ENCODE data around the gene FLII. TPM values are rescaled to one million over a fixed set of nuclear protein-coding genes. Genes with fewer than 3 reads are reported as not detected.

Gene FLII
- total and polyA plus RNA-seq, 2 donors (not counting 3 experiments of a cell fraction or from before 2014, with no cell fraction given): 397 to 582 TPM

DNA sequence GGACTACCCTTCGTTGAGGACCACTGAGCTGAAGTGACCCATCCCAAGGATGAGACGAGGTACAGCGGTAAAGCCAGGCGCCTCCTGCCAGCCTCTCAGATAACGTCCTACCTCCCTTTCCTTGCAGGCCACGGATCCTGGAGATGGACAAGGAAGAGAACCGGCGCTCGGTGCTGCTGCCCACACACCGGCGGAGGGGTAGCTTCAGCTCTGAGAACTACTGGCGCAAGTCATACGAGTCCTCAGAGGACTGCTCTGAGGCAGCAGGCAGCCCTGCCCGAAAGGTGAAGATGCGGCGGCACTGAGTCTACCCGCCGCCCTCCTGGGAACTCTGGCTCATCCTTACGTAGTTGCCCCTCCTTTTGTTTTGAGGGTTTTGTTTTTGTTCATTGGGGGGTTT lies 50.4 kb downstream of the FLII start:
- DNase-seq (ENCODE audit: low read depth, low spot score): no peak
- Histone ChIP-seq H3K27ac (ENCODE audit: insufficient read depth, low read depth, low read length) (no peak overlapping the region), H3K79me2 (ENCODE audit: control insufficient read depth, insufficient read depth, low read length) (peaks cover 18% of the 10 kb centered on the region), H3K9ac (replicated peaks; ENCODE audit: extremely low read depth, insufficient read depth, low read length) (no peak overlapping the region), H4K20me1 (replicated peaks; ENCODE audit: control insufficient read depth, extremely low read depth, insufficient read depth, low read length) (no peaks in the 10 kb centered on the region), H3K4me3 (replicated peaks in 1 of 3; ENCODE audit: insufficient read depth in 1 of 3, low read depth in 1 of 3, low read length in 3 of 3) (no peak overlapping the region), H3K36me3 (ENCODE audit: control insufficient read depth in 2 of 2, extremely low read depth in 1 of 2, insufficient read depth in 2 of 2, low read length in 2 of 2) (peaks cover 9 to 40% of the 10 kb centered on the region in 2 experiments), H2AFZ (ENCODE audit: low read depth, low read length) (no peak overlapping the region), H3K9me3 (replicated peaks; ENCODE audit: control insufficient read depth, insufficient read depth, low read length) (no peaks in the 10 kb centered on the region), H3K4me2 (ENCODE audit: insufficient read depth, low read length) (no peak overlapping the region), H3K9me1 (replicated peaks; ENCODE audit: control insufficient read depth, extremely low read depth, insufficient read depth, low read length) (no peaks in the 10 kb centered on the region), H3K4me1 (ENCODE audit: control insufficient read depth, extremely low read depth, insufficient read depth, low read length) (no peaks in the 10 kb centered on the region), H3K27me3 (ENCODE audit: control insufficient read depth in 2 of 2, insufficient read depth in 2 of 2, low read length in 2 of 2) (no peaks in the 10 kb centered on the region)
- intact Hi-C loops (cut with micrococcal nuclease): no loop called here
- dilution Hi-C loops (cut with MboI; ENCODE audit: extremely low pct_ligation_motif_present, low sequenced_read_pairs): no loop called here
- TF ChIP-seq MYC (IDR thresholded peaks at IDR 0.05; ENCODE audit: low read depth, low read length): no peak
- FAIRE-seq: no peak
- ChIA-PET CTCF (interaction anchor here (1.3 to 1.9 kb wide), 2 partner anchors 10 to 11 kb away, joined by 3 to 7 read pairs; no protein-coding TSS in a partner anchor), POLR2A (no interaction called here)
- no TSS peak for BruUV-seq (replicated peaks)

GRCh38 chr17:18206962-18207361 lies 51.6 kb downstream of the FLII start:
- no peak for DNase-seq (ENCODE audit: low read depth, low spot score)
- Histone ChIP-seq H4K20me1 (replicated peaks; ENCODE audit: control insufficient read depth, extremely low read depth, insufficient read depth, low read length) (no peaks in the 10 kb centered on the region), H3K9me3 (replicated peaks; ENCODE audit: control insufficient read depth, insufficient read depth, low read length) (no peaks in the 10 kb centered on the region), H3K27ac (ENCODE audit: insufficient read depth, low read depth, low read length) (no peak overlapping the region), H3K4me2 (ENCODE audit: insufficient read depth, low read length) (no peak overlapping the region), H3K4me1 (ENCODE audit: control insufficient read depth, extremely low read depth, insufficient read depth, low read length) (no peaks in the 10 kb centered on the region), H3K9ac (replicated peaks; ENCODE audit: extremely low read depth, insufficient read depth, low read length) (no peak overlapping the region), H3K36me3 (ENCODE audit: control insufficient read depth in 2 of 2, extremely low read depth in 1 of 2, insufficient read depth in 2 of 2, low read length in 2 of 2) (peaks cover 9 to 40% of the 10 kb centered on the region in 2 experiments), H3K4me3 (replicated peaks in 1 of 3; ENCODE audit: insufficient read depth in 1 of 3, low read depth in 1 of 3, low read length in 3 of 3) (no peak overlapping the region), H3K79me2 (ENCODE audit: control insufficient read depth, insufficient read depth, low read length) (peaks cover 22% of the 10 kb centered on the region), H3K9me1 (replicated peaks; ENCODE audit: control insufficient read depth, extremely low read depth, insufficient read depth, low read length) (no peaks in the 10 kb centered on the region), H3K27me3 (ENCODE audit: control insufficient read depth in 2 of 2, insufficient read depth in 2 of 2, low read length in 2 of 2) (no peaks in the 10 kb centered on the region), H2AFZ (ENCODE audit: low read depth, low read length) (no peak overlapping the region)
- intact Hi-C loops (cut with micrococcal nuclease) (no loop called here), dilution Hi-C loops (cut with MboI; ENCODE audit: extremely low pct_ligation_motif_present, low sequenced_read_pairs) (no loop called here)
- BruUV-seq (replicated peaks): no TSS peak
- CTCF ChIA-PET: interaction anchor here (1.3 kb wide), 1 partner anchor 16 kb away, joined by 3 read pairs; no protein-coding TSS in a partner anchor
- POLR2A ChIA-PET: no interaction called here
- TF ChIP-seq CTCF (IDR thresholded peaks at IDR 0.05; ENCODE audit: extremely low read depth in 1 of 2, insufficient read depth in 1 of 2, low read depth in 1 of 2, low read length in 2 of 2) (no peak), POLR2A (IDR thresholded peaks at IDR 0.05; ENCODE audit: low read depth, low read length) (no peak), MYC (IDR thresholded peaks at IDR 0.05; ENCODE audit: low read depth, low read length) (no peak), GATA2 (IDR thresholded peaks at IDR 0.05; ENCODE audit: insufficient read depth, insufficient read length, low read depth, low read length) (no peak), FOS (IDR thresholded peaks at IDR 0.05; ENCODE audit: borderline replicate concordance, insufficient read depth, low read length) (no peak), JUN (IDR thresholded peaks at IDR 0.05; ENCODE audit: borderline replicate concordance, insufficient read depth, insufficient read length, low read depth) (no peak), EZH2 (IDR thresholded peaks at IDR 0.05; ENCODE audit: borderline replicate concordance, low read depth, low read length, severe bottlenecking) (no peak), POLR2AphosphoS5 (IDR thresholded peaks at IDR 0.05; ENCODE audit: insufficient read depth, low read depth, low read length) (no peak)
- TF ChIP-seq, protein P1, sequence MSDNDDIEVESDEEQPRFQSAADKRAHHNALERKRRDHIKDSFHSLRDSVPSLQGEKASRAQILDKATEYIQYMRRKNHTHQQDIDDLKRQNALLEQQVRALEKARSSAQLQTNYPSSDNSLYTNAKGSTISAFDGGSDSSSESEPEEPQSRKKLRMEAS (IDR thresholded peaks at IDR 0.05; ENCODE audit: insufficient read depth, insufficient read length): no peak
- FAIRE-seq: no peak

Measured in endothelial cell of umbilical vein (primary cell).